Fibroblast of the aortic adventitia (primary cell): ENCODE measurements around the gene FABP2. TPM values are rescaled to one million over a fixed set of nuclear protein-coding genes. Genes with fewer than 3 reads are reported as not detected.
"Not testable (repeated sequence)": the region's sequence is repeated elsewhere in the genome, so short reads cannot be mapped to it uniquely, and the experiment has no call there.

Experiments
- DNase-seq: peaks from one replicate; pipeline ENCODE4 v3.0.0-alpha.2; 2010; ENCODE audit warnings: low read depth
- H3K4me3 ChIP-seq: 2 replicates; pipeline ENCODE4 v1.5.1; 2011; ENCODE audit warnings: low read depth, mild to moderate bottlenecking, control low read depth, low read length, moderate library complexity
- total RNA-seq: library from RNA; depleted of rRNA; stranded (reverse); fragments of >200 nt; gene quantifications from 2 replicates; pipeline ENCODE4 v1.2.3, GENCODE V29; 2012; ENCODE audit warnings: low replicate concordance
- TF ChIP-seq, protein P1 (sequence below): IDR thresholded peaks from 2 replicates; pipeline ENCODE4 v1.5.1; 2011; ENCODE audit warnings: mild to moderate bottlenecking, low read length, control low read depth, inconsistent platforms; ENCODE audit not compliant: insufficient read depth

FABP2 gene
- total RNA-seq, 1 donor: not detected

DNA sequence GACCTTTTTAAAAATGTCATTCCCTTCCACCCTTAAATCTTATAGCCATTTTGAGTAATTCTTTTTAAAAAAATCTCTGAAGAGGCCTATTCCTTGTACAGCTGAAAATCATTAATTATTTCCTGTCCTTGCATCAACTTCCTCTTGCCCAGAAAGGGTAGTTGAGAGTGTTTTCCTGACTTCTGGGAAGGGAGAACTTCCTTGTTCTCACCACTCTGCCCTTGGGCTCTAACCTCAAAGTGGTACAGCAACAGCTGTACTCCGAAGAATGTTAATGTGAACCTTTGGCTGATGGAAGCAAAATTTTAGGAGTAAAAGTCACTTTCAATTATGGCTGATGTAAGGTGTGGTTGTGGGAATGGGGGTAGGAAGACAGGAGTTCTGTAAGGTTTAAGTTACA is 15.1 kb upstream of the FABP2 start:
- H3K4me3 ChIP-seq: no peak overlapping the region
- TF ChIP-seq, protein P1, sequence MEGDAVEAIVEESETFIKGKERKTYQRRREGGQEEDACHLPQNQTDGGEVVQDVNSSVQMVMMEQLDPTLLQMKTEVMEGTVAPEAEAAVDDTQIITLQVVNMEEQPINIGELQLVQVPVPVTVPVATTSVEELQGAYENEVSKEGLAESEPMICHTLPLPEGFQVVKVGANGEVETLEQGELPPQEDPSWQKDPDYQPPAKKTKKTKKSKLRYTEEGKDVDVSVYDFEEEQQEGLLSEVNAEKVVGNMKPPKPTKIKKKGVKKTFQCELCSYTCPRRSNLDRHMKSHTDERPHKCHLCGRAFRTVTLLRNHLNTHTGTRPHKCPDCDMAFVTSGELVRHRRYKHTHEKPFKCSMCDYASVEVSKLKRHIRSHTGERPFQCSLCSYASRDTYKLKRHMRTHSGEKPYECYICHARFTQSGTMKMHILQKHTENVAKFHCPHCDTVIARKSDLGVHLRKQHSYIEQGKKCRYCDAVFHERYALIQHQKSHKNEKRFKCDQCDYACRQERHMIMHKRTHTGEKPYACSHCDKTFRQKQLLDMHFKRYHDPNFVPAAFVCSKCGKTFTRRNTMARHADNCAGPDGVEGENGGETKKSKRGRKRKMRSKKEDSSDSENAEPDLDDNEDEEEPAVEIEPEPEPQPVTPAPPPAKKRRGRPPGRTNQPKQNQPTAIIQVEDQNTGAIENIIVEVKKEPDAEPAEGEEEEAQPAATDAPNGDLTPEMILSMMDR: no peak
- DNase-seq: peak; percentile 29

DNA sequence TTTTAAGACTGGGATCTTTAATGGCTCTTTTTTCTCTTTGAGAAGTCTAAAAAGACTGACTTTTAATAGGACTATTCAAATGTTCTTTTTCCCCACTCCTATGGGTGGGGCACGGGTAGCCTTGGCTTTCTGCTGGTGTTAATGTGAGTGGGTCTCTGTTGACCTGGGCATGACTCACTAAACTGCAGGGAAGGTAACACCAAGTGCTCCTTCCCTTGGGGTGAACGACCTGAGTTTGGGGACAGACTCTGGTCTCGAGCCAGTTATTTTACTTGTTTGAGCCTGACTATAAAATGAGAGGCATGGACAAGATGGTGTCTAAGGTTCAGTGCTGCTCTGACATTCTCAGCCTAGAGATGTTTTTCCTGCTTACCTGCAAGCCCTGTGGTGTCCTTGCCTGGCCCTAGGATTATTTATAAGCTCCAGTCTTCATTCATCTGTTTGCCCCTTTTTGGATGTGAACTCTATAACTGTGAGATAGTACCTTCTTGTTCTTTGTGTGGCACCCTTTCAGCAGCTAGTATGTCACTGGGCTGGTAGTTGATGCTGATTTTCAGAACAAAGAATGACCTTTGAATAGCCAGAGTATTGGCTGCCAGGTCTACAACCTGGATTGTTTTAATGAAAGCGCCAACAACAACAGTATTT is 14.5 kb upstream of the FABP2 start:
- not testable (repeated sequence) for H3K4me3 ChIP-seq, DNase-seq

DNA sequence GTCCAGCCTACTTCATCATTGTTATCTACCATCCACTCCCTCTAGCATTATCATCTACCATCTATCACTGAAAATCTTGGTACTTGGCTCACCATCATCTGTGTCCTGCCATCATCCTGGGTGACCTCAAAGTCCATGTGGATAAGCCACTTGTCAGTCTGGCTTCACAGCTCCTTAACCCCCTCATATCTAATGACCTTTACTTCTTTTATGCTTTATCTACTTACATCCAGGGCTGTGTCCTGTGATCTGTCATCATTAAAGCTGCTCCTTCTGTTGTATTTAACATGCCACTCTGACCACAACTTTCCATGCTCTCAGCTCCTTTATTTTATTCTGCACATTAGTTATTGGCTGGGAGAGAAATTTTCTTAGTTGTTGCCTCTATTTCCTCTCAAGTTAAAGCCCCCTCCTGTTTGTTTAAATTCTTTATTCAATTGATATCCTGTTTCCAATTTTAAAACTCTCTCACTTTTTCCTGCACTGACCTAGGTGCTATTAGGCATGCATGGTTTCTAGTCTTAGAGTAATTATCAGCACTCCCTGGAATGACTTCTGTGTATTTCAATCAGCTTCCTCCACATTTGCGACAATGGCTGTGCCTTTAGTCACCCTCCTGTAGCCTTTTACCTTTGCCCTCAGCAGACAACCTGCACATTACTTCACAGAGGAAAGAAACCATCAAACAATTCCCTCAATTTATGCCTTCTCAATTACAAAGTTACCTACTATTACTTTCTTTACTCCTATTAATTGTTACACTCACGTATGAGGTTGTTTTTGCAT is 8.1 kb upstream of the FABP2 start:
- no peak for DNase-seq
- TF ChIP-seq, protein P1: no peak
- no peak overlapping the region for H3K4me3 ChIP-seq

DNA sequence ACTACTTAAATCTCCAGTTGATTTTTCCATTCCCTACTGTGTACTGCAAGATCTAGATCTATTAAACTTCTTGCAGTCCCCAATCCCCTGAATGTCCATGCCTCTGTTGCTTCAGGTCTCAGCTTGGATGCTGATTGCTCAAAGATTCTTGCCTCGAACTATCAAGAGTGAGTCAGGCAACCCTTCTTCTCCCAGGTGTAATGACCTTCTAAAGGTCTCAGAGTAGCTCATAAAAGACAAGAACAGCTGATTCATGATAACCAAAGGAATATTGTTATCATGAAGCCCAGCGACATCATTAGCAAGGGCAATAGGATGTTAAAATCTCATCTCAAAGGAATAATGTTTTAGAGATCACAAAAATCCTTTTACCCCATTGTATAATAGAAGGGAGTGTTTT is 6.8 kb upstream of the FABP2 start:
- no peak overlapping the region for H3K4me3 ChIP-seq
- no peak for DNase-seq
- TF ChIP-seq, protein P1: no peak

DNA sequence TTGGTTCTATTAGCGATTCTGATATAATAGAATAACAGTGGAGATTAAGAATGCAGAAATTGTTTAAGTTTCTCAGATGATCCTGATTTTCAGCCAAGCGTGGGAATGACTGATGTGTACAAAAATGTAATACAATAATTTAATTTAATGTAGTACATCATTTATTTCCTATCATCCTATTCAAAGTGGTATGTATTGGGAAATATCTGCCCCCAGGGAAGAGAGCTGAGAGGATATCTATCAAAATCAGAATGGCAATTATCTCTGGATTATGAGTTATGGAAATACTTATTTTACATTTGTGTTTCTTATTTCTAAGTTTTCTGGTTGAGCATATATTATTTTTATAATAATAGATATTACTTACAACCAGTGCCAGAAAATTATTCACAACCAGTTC is 3.9 kb downstream of the FABP2 start:
- no peak overlapping the region for H3K4me3 ChIP-seq
- TF ChIP-seq, protein P1: no peak
- no peak for DNase-seq

DNA sequence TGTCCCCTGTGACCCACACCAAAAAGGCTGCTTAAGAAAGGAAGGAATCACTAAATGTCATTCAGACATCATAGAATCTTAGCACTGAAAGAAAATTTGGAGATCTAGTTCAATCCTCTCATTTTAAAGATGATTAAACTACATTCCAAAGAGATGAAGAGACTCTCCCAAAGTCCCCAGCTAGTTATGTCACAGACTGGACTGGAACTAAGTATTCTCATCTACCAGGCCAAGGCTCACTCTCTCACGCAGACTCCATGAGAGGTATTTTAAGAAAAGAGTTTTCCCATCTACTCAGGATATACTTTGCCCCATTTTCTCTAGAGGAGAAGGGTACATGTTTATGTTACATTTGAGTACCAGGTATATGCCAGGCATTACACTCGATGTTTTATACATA is 6.9 kb downstream of the FABP2 start:
- peak; percentile 40 for DNase-seq
- TF ChIP-seq, protein P1: no peak
- no peak overlapping the region for H3K4me3 ChIP-seq

DNA sequence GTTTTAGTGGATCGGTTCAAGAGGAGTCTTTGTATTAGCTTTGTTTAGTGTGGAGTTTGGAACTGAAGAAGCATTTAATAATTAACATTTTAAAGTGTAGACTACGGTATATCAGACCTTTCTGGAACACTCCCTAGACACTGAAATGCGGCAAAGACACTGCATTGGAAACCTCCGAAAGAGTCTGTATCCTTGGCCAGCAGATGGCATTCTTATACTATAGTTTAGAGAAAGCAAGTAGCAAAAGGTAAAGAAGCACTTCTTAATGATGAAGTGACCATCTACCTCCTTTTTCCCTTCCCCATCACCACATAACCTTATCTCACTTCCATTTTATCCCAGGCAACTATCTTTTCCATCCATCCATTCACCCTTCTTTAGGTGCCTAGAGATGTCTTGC is 7.6 kb downstream of the FABP2 start:
- TF ChIP-seq, protein P1: peak; percentile 59
- no peak overlapping the region for H3K4me3 ChIP-seq
- DNase-seq: peak; percentile 76
